Measurements from ENCODE around the gene RUVBL2. TPM values are rescaled to one million over a fixed set of nuclear protein-coding genes. Genes with fewer than 3 reads are reported as not detected.
A peak's percentile ranks its signal among the peaks of the same experiment; 100 is the strongest.
"Not testable (repeated sequence)": the region's sequence is repeated elsewhere in the genome, so short reads cannot be mapped to it uniquely, and the experiment has no call there.

Gene RUVBL2
- total RNA-seq, 4 donors from 2014 or later: 80.5 to 131 (median 118) TPM

DNA sequence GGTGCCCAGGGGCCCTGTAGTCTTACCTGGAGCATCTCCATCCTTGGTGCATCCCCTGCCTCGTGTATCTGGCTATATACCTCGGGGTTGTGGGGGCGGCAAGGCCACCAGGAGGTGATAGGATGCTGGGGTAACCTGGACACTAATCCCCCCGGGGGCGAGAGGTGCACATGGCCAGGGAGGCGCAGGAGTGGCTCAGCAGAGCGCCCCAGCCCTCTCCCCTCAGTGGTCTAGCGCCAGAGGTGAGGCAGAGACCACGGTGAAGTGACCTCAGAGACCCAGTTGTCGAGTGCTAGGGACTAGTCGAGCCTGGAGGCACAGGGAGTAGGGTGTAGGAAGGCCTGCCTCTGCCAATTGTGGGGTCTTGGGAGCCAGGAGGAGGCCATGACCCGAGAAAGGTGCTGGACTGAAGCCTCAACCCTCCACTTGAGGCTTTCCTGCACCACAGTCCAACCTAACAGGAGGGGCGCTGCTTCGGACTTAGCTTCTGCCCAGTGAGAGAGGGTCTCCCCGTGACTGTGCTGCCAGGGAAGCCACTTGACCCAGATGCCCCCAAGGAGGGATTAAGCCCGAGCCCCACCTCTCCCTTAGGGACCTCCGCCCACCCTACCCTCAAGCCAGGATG is 23.5 kb downstream of the RUVBL2 start, which contains the start of gene LHB:
Gene LHB (minus strand): TSS at position 51 of the 625 bp plus-strand sequence. CDS start 10 bp downstream, at position 41.
- Histone ChIP-seq H3K27ac (no peak within 1 kb of the TSS), H3K4me3 (replicated peaks in 1 of 3) (peak within 1 kb of the TSS in 1 of 3 donors; percentile 25), H3K9me3 (no peaks in the 10 kb centered on the region), H3K4me1 (peaks cover 17 to 24% of the 10 kb centered on the region in 2 donors), H3K27me3 (no peaks in the 10 kb centered on the region), H3K36me3 (peaks cover under 1 to 11% of the 10 kb centered on the region in 2 donors)
- no peak for TF ChIP-seq CTCF (IDR thresholded peaks at IDR 0.05)
- TF ChIP-seq POLR2A (IDR thresholded peaks at IDR 0.05): no peak
- no peak for DNase-seq
- WGBS, 2 donors: 59 to 70% methylated on average over 14 to 17 of the region's 17 CpGs
- intact Hi-C loops (cut with DNase I): no loop called here

DNA sequence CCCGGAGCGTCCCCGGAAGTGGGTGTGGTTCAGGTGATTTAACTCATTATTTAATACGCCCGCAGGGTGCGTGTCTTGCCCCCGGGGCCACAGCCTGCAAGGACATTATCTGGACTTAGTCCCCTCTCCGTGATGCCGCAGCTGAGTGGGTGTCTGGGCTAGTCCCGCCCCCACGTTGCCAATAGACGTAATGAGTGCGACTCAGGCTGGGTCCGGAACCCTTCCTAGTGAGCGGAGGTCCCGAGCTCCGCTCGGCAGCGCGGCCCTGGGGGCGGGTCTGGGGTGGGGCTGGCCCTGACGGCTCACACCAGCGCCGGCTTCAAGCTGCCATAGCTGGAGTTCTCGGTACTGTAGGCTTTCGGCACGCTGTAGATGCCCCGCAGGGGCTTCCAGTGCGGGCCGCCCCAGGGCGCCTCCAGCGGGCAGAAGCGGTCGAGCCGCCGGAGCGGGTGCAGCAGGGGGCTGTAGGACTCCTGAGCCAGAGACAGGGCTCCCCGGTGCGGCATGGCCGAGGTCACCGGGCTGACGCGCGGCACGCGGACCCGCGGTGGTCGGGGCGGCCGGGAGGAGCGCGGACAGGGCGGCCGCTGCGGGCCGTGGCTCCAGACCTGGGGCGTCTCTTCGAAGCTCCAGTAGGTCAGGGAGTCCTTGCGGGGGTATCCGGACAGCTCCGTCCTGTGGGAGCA is 24.1 kb downstream of the RUVBL2 start:
- H3K27ac ChIP-seq: no peak overlapping the region
- TF ChIP-seq CTCF (IDR thresholded peaks at IDR 0.05): peak in 2 of 6 experiments; percentile 33 to 54
- no peak for TF ChIP-seq POLR2A (IDR thresholded peaks at IDR 0.05)
- H3K9me3 ChIP-seq: no peaks in the 10 kb centered on the region
- H3K27me3 ChIP-seq: no peaks in the 10 kb centered on the region
- H3K36me3 ChIP-seq: peaks cover 0 to 6% of the 10 kb centered on the region in 2 donors
- intact Hi-C loops (cut with DNase I): no loop called here
- H3K4me3 ChIP-seq (replicated peaks in 1 of 3): peak overlapping the region in 1 of 3 donors; percentile 25
- peak; percentile 25 to 33 for DNase-seq
- peaks cover 17 to 24% of the 10 kb centered on the region in 2 donors for H3K4me1 ChIP-seq
- WGBS, 2 donors: 3% methylated on average over 8 to 14 of the region's 62 CpGs

- Histone ChIP-seq H3K4me3 (replicated peaks in 1 of 3) (peak overlapping the region in 1 of 3 donors; percentile 25), H3K4me1 (peaks cover 17 to 24% of the 10 kb centered on the region in 2 donors)
- intact Hi-C loops (cut with DNase I); H3K36me3 ChIP-seq; H3K27me3 ChIP-seq; H3K27ac ChIP-seq; H3K9me3 ChIP-seq: not testable (repeated sequence)
- WGBS, 2 donors: 6 to 30% methylated on average over 9 to 35 of the region's 50 CpGs
- peak in 1 of 2 donors; percentile 17 for DNase-seq
These were observed 24.9 kb downstream of the RUVBL2 start for GRCh38 chr19:49018388-49019241.

- TF ChIP-seq POLR2A (IDR thresholded peaks at IDR 0.05): no peak
- intact Hi-C loops (cut with DNase I): no loop called here
- peak; percentile 61 to 82 for DNase-seq
- 15 to 17% methylated on average over 13 to 22 of the region's 41 CpGs for WGBS, 2 donors
- Histone ChIP-seq H3K27me3 (no peaks in the 10 kb centered on the region), H3K4me1 (peaks cover 17 to 24% of the 10 kb centered on the region in 2 donors), H3K4me3 (replicated peaks in 1 of 3) (peak overlapping the region in 1 of 3 donors; percentile 25), H3K9me3 (no peaks in the 10 kb centered on the region), H3K36me3 (peaks cover 0 to 5% of the 10 kb centered on the region in 2 donors), H3K27ac (no peak overlapping the region)
These were observed 25.7 kb downstream of the RUVBL2 start for GRCh38 chr19:49019242-49019932.

DNA sequence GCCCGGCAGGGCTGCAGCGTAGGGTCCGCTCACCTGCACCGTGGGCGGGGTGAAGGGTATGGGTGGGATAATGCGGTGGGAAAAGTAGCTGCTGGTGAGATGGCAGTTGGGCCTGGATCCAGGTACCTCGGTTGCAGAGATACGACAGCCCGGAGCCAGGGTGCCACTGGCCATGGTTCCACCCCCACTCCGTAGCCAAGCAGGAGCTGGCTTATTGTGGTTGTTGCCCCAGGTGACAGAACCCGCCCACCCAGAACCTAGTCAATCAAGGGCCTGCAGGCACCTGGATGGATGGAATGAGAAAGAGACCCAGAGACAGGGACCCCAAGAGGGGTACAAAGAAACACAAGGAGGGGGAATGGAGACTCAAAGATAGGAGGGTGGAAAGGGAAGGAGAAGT is 26.7 kb downstream of the RUVBL2 start:
- peaks cover 17 to 24% of the 10 kb centered on the region in 2 donors for H3K4me1 ChIP-seq
- no peak overlapping the region for H3K27ac ChIP-seq
- H3K27me3 ChIP-seq: no peaks in the 10 kb centered on the region
- H3K36me3 ChIP-seq: no peaks in the 10 kb centered on the region
- H3K4me3 ChIP-seq (replicated peaks in 1 of 3): no peak overlapping the region
- peak in 1 of 2 donors; percentile 22 for DNase-seq
- no peaks in the 10 kb centered on the region for H3K9me3 ChIP-seq
- 68 to 78% methylated on average over 11 of the region's 11 CpGs for WGBS, 2 donors
- TF ChIP-seq POLR2A (IDR thresholded peaks at IDR 0.05) (no peak), CTCF (IDR thresholded peaks at IDR 0.05) (no peak)
- intact Hi-C loops (cut with DNase I): no loop called here
